ENCODE data around the gene CADPS. TPM values are rescaled to one million over a fixed set of nuclear protein-coding genes. Genes with fewer than 3 reads are reported as not detected.

CADPS gene
- total and polyA plus RNA-seq, 2 experiments from 2014 or later, result 2.8 to 8.1 TPM

GRCh38 chr3:62873761-62874710 is 1.2 kb downstream of the CADPS start:
- Histone ChIP-seq H3K27ac (no peak overlapping the region), H3K36me3 (replicated peaks; ENCODE audit: insufficient read depth, low read depth) (no peaks in the 10 kb centered on the region), H2AFZ (peak overlapping the region; percentile 37), H3K4me3 (peak overlapping the region; percentile 36), H4K20me1 (ENCODE audit: insufficient read depth, poor library complexity, severe bottlenecking) (no peaks in the 10 kb centered on the region), H3K4me1 (ENCODE audit: insufficient read depth) (no peaks in the 10 kb centered on the region), H3K4me2 (peak overlapping the region; percentile 96), H3K79me2 (no peaks in the 10 kb centered on the region), H3K9me3 (ENCODE audit: low read depth) (no peaks in the 10 kb centered on the region), H3K27me3 (peaks cover 73% of the 10 kb centered on the region), H3K9me2 (replicated peaks; ENCODE audit: insufficient read depth) (no peaks in the 10 kb centered on the region)
- peak; percentile 67 for DNase-seq (ENCODE audit: low spot score)
- 1% methylated on average over 45 of the region's 77 CpGs for WGBS (ENCODE audit: low lambda C conversion rate, missing lambda C conversion rate)
- TF ChIP-seq EZH2 (IDR thresholded peaks at IDR 0.05; ENCODE audit: borderline replicate concordance) (peak; percentile 49), EZH2phosphoT487 (IDR thresholded peaks at IDR 0.05; ENCODE audit: low read depth, severe bottlenecking, unreplicated experiment) (no peak), CTCF (IDR thresholded peaks at IDR 0.05; ENCODE audit: poor library complexity) (peak; percentile 42)

GRCh38 chr3:62873451-62873760 is 1.8 kb downstream of the CADPS start:
- TF ChIP-seq CTCF (IDR thresholded peaks at IDR 0.05; ENCODE audit: poor library complexity), result no peak
- TF ChIP-seq EZH2phosphoT487 (IDR thresholded peaks at IDR 0.05; ENCODE audit: low read depth, severe bottlenecking, unreplicated experiment), result no peak
- no peak for TF ChIP-seq EZH2 (IDR thresholded peaks at IDR 0.05; ENCODE audit: borderline replicate concordance)
- Histone ChIP-seq H3K79me2 (no peaks in the 10 kb centered on the region), H3K4me3 (no peak overlapping the region), H2AFZ (no peak overlapping the region), H3K27ac (no peak overlapping the region), H3K36me3 (replicated peaks; ENCODE audit: insufficient read depth, low read depth) (no peaks in the 10 kb centered on the region), H3K4me2 (peak overlapping the region; percentile 96), H3K9me3 (ENCODE audit: low read depth) (no peaks in the 10 kb centered on the region), H4K20me1 (ENCODE audit: insufficient read depth, poor library complexity, severe bottlenecking) (no peaks in the 10 kb centered on the region), H3K4me1 (ENCODE audit: insufficient read depth) (no peaks in the 10 kb centered on the region), H3K9me2 (replicated peaks; ENCODE audit: insufficient read depth) (no peaks in the 10 kb centered on the region), H3K27me3 (peaks cover 71% of the 10 kb centered on the region)
- no peak for DNase-seq (ENCODE audit: low spot score)
- WGBS (ENCODE audit: low lambda C conversion rate, missing lambda C conversion rate), result 18% methylated on average over 4 of the region's 4 CpGs

- no peaks in the 10 kb centered on the region for H3K79me2 ChIP-seq
- no peaks in the 10 kb centered on the region for H4K20me1 ChIP-seq (ENCODE audit: insufficient read depth, poor library complexity, severe bottlenecking)
- H3K4me1 ChIP-seq (ENCODE audit: insufficient read depth), result no peaks in the 10 kb centered on the region
- no peaks in the 10 kb centered on the region for H3K9me3 ChIP-seq (ENCODE audit: low read depth)
- no peak overlapping the region for H3K4me3 ChIP-seq
- peaks cover 71% of the 10 kb centered on the region for H3K27me3 ChIP-seq
- TF ChIP-seq EZH2phosphoT487 (IDR thresholded peaks at IDR 0.05; ENCODE audit: low read depth, severe bottlenecking, unreplicated experiment), result no peak
- TF ChIP-seq EZH2 (IDR thresholded peaks at IDR 0.05; ENCODE audit: borderline replicate concordance), result no peak
- no peak for TF ChIP-seq CTCF (IDR thresholded peaks at IDR 0.05; ENCODE audit: poor library complexity)
- DNase-seq (ENCODE audit: low spot score), result no peak
- 37% methylated on average over 1 of the region's 1 CpG for WGBS (ENCODE audit: low lambda C conversion rate, missing lambda C conversion rate)
- no peak overlapping the region for H3K27ac ChIP-seq
- no peak overlapping the region for H2AFZ ChIP-seq
- H3K36me3 ChIP-seq (replicated peaks; ENCODE audit: insufficient read depth, low read depth), result no peaks in the 10 kb centered on the region
- H3K4me2 ChIP-seq, result no peak overlapping the region
- no peaks in the 10 kb centered on the region for H3K9me2 ChIP-seq (replicated peaks; ENCODE audit: insufficient read depth)
Observed at GRCh38 chr3:62872318-62872717, 2.9 kb downstream of the CADPS start.

Measured in hepatocyte (in vitro differentiated cells).